Activated T-helper 1 cell treated with Interleukin-2 at 50 U/mL for 16 hours (primary cell): ENCODE data around the gene ITGA11.

ENCODE experiments used
- DNase-seq: peaks from one replicate; pipeline ENCODE4 v3.0.0-alpha.2; 2020; ENCODE audit warnings: low read depth

ITGA11 gene

GRCh38 chr15:68310804-68311463 is 121.0 kb downstream of the ITGA11 start:
- DNase-seq = no peak

GRCh38 chr15:68310178-68310803 is 121.7 kb downstream of the ITGA11 start:
- DNase-seq = no peak

- DNase-seq = no peak
Observed at GRCh38 chr15:68309024-68309423, 122.9 kb downstream of the ITGA11 start.

GRCh38 chr15:68307131-68307928 is 124.6 kb downstream of the ITGA11 start:
- DNase-seq = no peak

- DNase-seq = no peak
Observed at GRCh38 chr15:68305420-68305871, 126.5 kb downstream of the ITGA11 start.

- DNase-seq = no peak
Observed at GRCh38 chr15:68304589-68305337, 127.2 kb downstream of the ITGA11 start.

GRCh38 chr15:68303560-68304436 is 128.2 kb downstream of the ITGA11 start:
- DNase-seq = no peak

- no peak for DNase-seq
Observed at GRCh38 chr15:68303134-68303533, 128.8 kb downstream of the ITGA11 start.

- DNase-seq = no peak
Observed at GRCh38 chr15:68302729-68303128, 129.2 kb downstream of the ITGA11 start.

GRCh38 chr15:68301301-68301700 is 130.7 kb downstream of the ITGA11 start:
- no peak for DNase-seq

- DNase-seq = no peak
Observed at GRCh38 chr15:68300115-68300940, 131.6 kb downstream of the ITGA11 start.

GRCh38 chr15:68299436-68299835 is 132.5 kb downstream of the ITGA11 start:
- no peak for DNase-seq

- no peak for DNase-seq
Observed at GRCh38 chr15:68298882-68299381, 133.0 kb downstream of the ITGA11 start.

GRCh38 chr15:68298336-68298735 is 133.6 kb downstream of the ITGA11 start:
- no peak for DNase-seq

GRCh38 chr15:68295014-68295805 is 136.8 kb downstream of the ITGA11 start:
- DNase-seq = no peak

- DNase-seq = no peak
Observed at GRCh38 chr15:68292967-68293366, 139.0 kb downstream of the ITGA11 start.

GRCh38 chr15:68292157-68292781 is 139.7 kb downstream of the ITGA11 start:
- DNase-seq = no peak

GRCh38 chr15:68290715-68291114 is 141.2 kb downstream of the ITGA11 start:
- no peak for DNase-seq
